SK-N-SH (cell line): Measurements from ENCODE around the gene RHBDL2. TPM values are rescaled to one million over a fixed set of nuclear protein-coding genes. Genes with fewer than 3 reads are reported as not detected.

Experiments
- CTCF ChIA-PET: fragments of 300-600, 350-600 bp; formaldehyde crosslinking; extraction: SDS; loops from one replicate; lab custom pipeline; 2021; lab: Yijun Ruan, JAX
- POLR2A ChIA-PET: fragments of 350-600 bp; sonication (Branson Sonifier 250); formaldehyde crosslinking; extraction: SDS; loops from one replicate; lab custom pipeline; 2020; ENCODE audit warnings: antibody characterized with exemption, inconsistent platforms; lab: Yijun Ruan, JAX
- DNase-seq: peaks from one replicate; pipeline ENCODE4 v3.0.0; 2012
- H2AFZ ChIP-seq: fragments of 200-600 bp; sonication (generic); 2 replicates; pipeline ENCODE4 v1.8.1; 2016; ENCODE audit warnings: antibody characterized with exemption, mild to moderate bottlenecking, low read depth
- H3F3A ChIP-seq: fragments of 200-600 bp; sonication (generic); replicated peaks from 2 replicates; pipeline ENCODE3; 2016; ENCODE audit warnings: antibody characterized with exemption, mild to moderate bottlenecking; ENCODE audit not compliant: insufficient read depth
- H3K27ac ChIP-seq, 2 experiments: fragments of 200-500 bp in 1 of 2; fragments of 200-600 bp in 1 of 2; sonication (Bioruptor generic) in 1 of 2; sonication (generic), shearing (Covaris generic) in 1 of 2; 2 replicates each; pipeline versions ENCODE4 v1.5.1 to v1.6.1; 2014 to 2016; ENCODE audit warnings: low read depth in 2 of 2, inconsistent platforms in 1 of 2, low read length in 1 of 2, mild to moderate bottlenecking in 1 of 2, mixed read lengths in 1 of 2
- H3K27me3 ChIP-seq: fragments of 200-600 bp; sonication (generic), shearing (Covaris generic); 2 replicates; pipeline ENCODE4 v1.6.1; 2016; ENCODE audit warnings: mixed run types; ENCODE audit not compliant: insufficient read depth
- H3K36me3 ChIP-seq, 2 experiments: fragments of 200-500 bp in 1 of 2; fragments of 200-600 bp in 1 of 2; sonication (Bioruptor generic) in 1 of 2; sonication (generic) in 1 of 2; replicated peaks in 1 of 2; 2 replicates each; pipeline versions ENCODE3 to v1.5.1; 2014 to 2016; ENCODE audit warnings: low read length in 1 of 2, mild to moderate bottlenecking in 1 of 2; ENCODE audit not compliant: insufficient read depth in 2 of 2, control insufficient read depth in 1 of 2
- H3K4me1 ChIP-seq, 2 experiments: fragments of 200-500 bp in 1 of 2; fragments of 200-600 bp in 1 of 2; sonication (Bioruptor generic) in 1 of 2; sonication (generic), shearing (Covaris generic) in 1 of 2; 2 replicates each; pipeline versions ENCODE4 v1.5.1 to v1.6.1; 2014 to 2016; ENCODE audit warnings: low read depth in 1 of 2, low read length in 1 of 2, mixed run types in 1 of 2; ENCODE audit not compliant: insufficient read depth in 2 of 2, control insufficient read depth in 1 of 2
- H3K4me2 ChIP-seq: fragments of 200-600 bp; sonication (generic), shearing (Covaris generic); 2 replicates; pipeline ENCODE4 v1.6.1; 2017; ENCODE audit warnings: mixed run types
- H3K4me3 ChIP-seq, 2 experiments: fragments of 200-500 bp in 1 of 2; fragments of 200-600 bp in 1 of 2; sonication (Bioruptor generic) in 1 of 2; sonication (generic), shearing (Covaris generic) in 1 of 2; 2 replicates each; pipeline versions ENCODE4 v1.5.1 to v1.8.1; 2014 to 2016; ENCODE audit warnings: low read depth in 2 of 2, inconsistent platforms in 1 of 2, low read length in 1 of 2, mild to moderate bottlenecking in 1 of 2, mixed read lengths in 1 of 2, moderate library complexity in 1 of 2
- H3K79me2 ChIP-seq: fragments of 200-600 bp; sonication (generic); 2 replicates; pipeline ENCODE4 v1.8.1; 2017; ENCODE audit warnings: mild to moderate bottlenecking; ENCODE audit not compliant: insufficient read depth
- H3K9ac ChIP-seq: fragments of 200-600 bp; sonication (generic); 2 replicates; pipeline ENCODE4 v1.6.1; 2017; ENCODE audit warnings: mixed run types
- H3K9me2 ChIP-seq: fragments of 200-600 bp; sonication (generic); 2 replicates; pipeline ENCODE4 v1.6.1; 2017; ENCODE audit warnings: mixed run types
- H3K9me3 ChIP-seq: fragments of 200-600 bp; sonication (generic); 2 replicates; pipeline ENCODE4 v1.6.1; 2017; ENCODE audit warnings: mixed run types, mild to moderate bottlenecking, moderate library complexity
- H4K20me1 ChIP-seq: fragments of 200-600 bp; sonication (generic); 2 replicates; pipeline ENCODE4 v1.6.1; 2017; ENCODE audit warnings: mild to moderate bottlenecking, mixed run types; ENCODE audit not compliant: insufficient read depth
- CTCF ChIP-seq: fragments of 200-600 bp; sonication (generic); IDR thresholded peaks from 2 replicates; pipeline ENCODE4 v1.6.1; 2017; ENCODE audit warnings: antibody characterized with exemption, mild to moderate bottlenecking, moderate library complexity
- ELF1 ChIP-seq: IDR thresholded peaks from 2 replicates; pipeline ENCODE4 v1.4.0; 2012
- EP300 ChIP-seq, 2 experiments: IDR thresholded peaks; 2 replicates each; pipeline versions ENCODE4 v1.4.0 to v1.6.1; 2012; ENCODE audit warnings: borderline replicate concordance in 1 of 2, low read depth in 1 of 2, low read length in 1 of 2
- FOSL2 ChIP-seq: IDR thresholded peaks from 2 replicates; pipeline ENCODE4 v1.4.0; 2012; ENCODE audit warnings: low read depth, mild to moderate bottlenecking, moderate library complexity, borderline replicate concordance
- GABPA ChIP-seq: IDR thresholded peaks from 2 replicates; pipeline ENCODE4 v1.4.0; 2012; ENCODE audit warnings: low read depth, mild to moderate bottlenecking
- IRF3 ChIP-seq: fragments of 150-350 bp; IDR thresholded peaks from 2 replicates; pipeline ENCODE4 v1.6.1; 2016; ENCODE audit warnings: mild to moderate bottlenecking, low read depth, low read length
- JUND ChIP-seq: IDR thresholded peaks from 2 replicates; pipeline ENCODE4 v1.4.0; 2012
- MEF2A ChIP-seq: IDR thresholded peaks from 2 replicates; pipeline ENCODE4 v1.4.0; 2012; ENCODE audit warnings: low read depth, borderline replicate concordance
- NFIC ChIP-seq: IDR thresholded peaks from 2 replicates; pipeline ENCODE4 v1.4.0; 2012; ENCODE audit warnings: borderline replicate concordance
- NRF1 ChIP-seq: IDR thresholded peaks from 2 replicates; pipeline ENCODE4 v1.6.1; 2012; ENCODE audit warnings: low read depth, mild to moderate bottlenecking, low read length
- POLR2AphosphoS5 ChIP-seq: IDR thresholded peaks from 2 replicates; pipeline ENCODE4 v1.6.1; 2012; ENCODE audit warnings: low read depth, low read length
- RAD21 ChIP-seq: IDR thresholded peaks from 2 replicates; pipeline ENCODE4 v1.6.1; 2012; ENCODE audit warnings: mild to moderate bottlenecking, low read length
- RCOR1 ChIP-seq: fragments of 150-350 bp; IDR thresholded peaks from 2 replicates; pipeline ENCODE4 v1.6.1; 2017; ENCODE audit warnings: antibody characterized with exemption, low read length
- RFX5 ChIP-seq: IDR thresholded peaks from 2 replicates; pipeline ENCODE4 v1.6.1; 2012; ENCODE audit warnings: mild to moderate bottlenecking, improper control_type of control experiment, low read length
- RXRA ChIP-seq: IDR thresholded peaks from 2 replicates; pipeline ENCODE4 v1.4.0; 2012; ENCODE audit warnings: low read depth, mild to moderate bottlenecking, borderline replicate concordance
- SMC3 ChIP-seq: IDR thresholded peaks from 2 replicates; pipeline ENCODE4 v1.6.1; 2012; ENCODE audit warnings: low read depth, low read length, improper control_type of control experiment
- TEAD4 ChIP-seq: IDR thresholded peaks from 2 replicates; pipeline ENCODE4 v1.4.0; 2012; ENCODE audit warnings: mild to moderate bottlenecking, borderline replicate concordance; ENCODE audit not compliant: insufficient read depth
- WGBS: methylation state at CpG from one replicate; pipeline ENCODE4 v1.1.6; 2017; ENCODE audit warnings: low lambda C conversion rate; 5-methylcytosine and 5-hydroxymethylcytosine counted together
- polyA plus RNA-seq, 3 experiments: library from polyadenylated mRNA; depleted of rRNA; stranded (reverse); fragments of >200 nt; gene quantifications; 2 replicates each; pipeline ENCODE4 v1.2.3, GENCODE V29; 2012
- TF ChIP-seq, protein P1 (sequence below): fragments of 150-350 bp; IDR thresholded peaks from 2 replicates; pipeline ENCODE4 v1.6.1; 2017; ENCODE audit warnings: antibody characterized with exemption, low read length, low read depth, borderline replicate concordance

The RHBDL2 gene
- polyA plus RNA-seq, 1 of the 3 experiments (the other 2 are of a cell fraction), result 0.07 TPM

- ChIA-PET POLR2A (no interaction called here), CTCF (interaction anchor here (2.5 kb wide), 1 partner anchor 10 kb away, joined by 7 read pairs; no protein-coding TSS in a partner anchor)
- no peaks in the 10 kb centered on the region for H3K27me3 ChIP-seq
- no peak overlapping the region for H3K9ac ChIP-seq
- no peak overlapping the region for H2AFZ ChIP-seq
- H3K9me2 ChIP-seq, result no peaks in the 10 kb centered on the region
- no peaks in the 10 kb centered on the region for H3K9me3 ChIP-seq
- no peaks in the 10 kb centered on the region for H4K20me1 ChIP-seq
- TF ChIP-seq NFIC, result no peak
- no peak for TF ChIP-seq RAD21
- no peak for TF ChIP-seq EP300 (IDR thresholded peaks at IDR 0.05; ENCODE audit: borderline replicate concordance in 1 of 2, low read depth in 1 of 2, low read length in 1 of 2)
- no peak for TF ChIP-seq SMC3
- TF ChIP-seq NRF1, result no peak
- H3K4me3 ChIP-seq, result no peak overlapping the region
- no peak overlapping the region for H3K27ac ChIP-seq
- no peaks in the 10 kb centered on the region for H3K79me2 ChIP-seq
- no peaks in the 10 kb centered on the region for H3F3A ChIP-seq
- no peak for DNase-seq
- whole genome bisulfite sequencing, result 85% methylated on average over 13 of the region's 13 CpGs
- no peaks in the 10 kb centered on the region for H3K36me3 ChIP-seq
- no peaks in the 10 kb centered on the region for H3K4me1 ChIP-seq
- no peak overlapping the region for H3K4me2 ChIP-seq
Measured at GRCh38 chr1:38908821-38909220, 32.8 kb downstream of the RHBDL2 start.

- H3K4me1 ChIP-seq, result no peaks in the 10 kb centered on the region
- H3K9me2 ChIP-seq, result no peaks in the 10 kb centered on the region
- no peak overlapping the region for H3K9ac ChIP-seq
- TF ChIP-seq RFX5, result no peak
- no peak for TF ChIP-seq CTCF
- no peak for TF ChIP-seq IRF3
- no peak for TF ChIP-seq MEF2A
- TF ChIP-seq GABPA, result no peak
- TF ChIP-seq RXRA, result no peak
- TF ChIP-seq RCOR1, result no peak
- TF ChIP-seq ELF1, result no peak
- no peak for TF ChIP-seq FOSL2
- TF ChIP-seq POLR2AphosphoS5, result no peak
- TF ChIP-seq JUND, result no peak
- TF ChIP-seq, protein P1, sequence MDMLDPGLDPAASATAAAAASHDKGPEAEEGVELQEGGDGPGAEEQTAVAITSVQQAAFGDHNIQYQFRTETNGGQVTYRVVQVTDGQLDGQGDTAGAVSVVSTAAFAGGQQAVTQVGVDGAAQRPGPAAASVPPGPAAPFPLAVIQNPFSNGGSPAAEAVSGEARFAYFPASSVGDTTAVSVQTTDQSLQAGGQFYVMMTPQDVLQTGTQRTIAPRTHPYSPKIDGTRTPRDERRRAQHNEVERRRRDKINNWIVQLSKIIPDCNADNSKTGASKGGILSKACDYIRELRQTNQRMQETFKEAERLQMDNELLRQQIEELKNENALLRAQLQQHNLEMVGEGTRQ, result no peak
- TF ChIP-seq TEAD4, result no peak
- no peaks in the 10 kb centered on the region for H3F3A ChIP-seq
- H3K4me2 ChIP-seq, result no peak overlapping the region
- no peaks in the 10 kb centered on the region for H3K27me3 ChIP-seq
- H2AFZ ChIP-seq, result no peak overlapping the region
- ChIA-PET POLR2A (no interaction called here), CTCF (no interaction called here)
- H3K4me3 ChIP-seq, result no peak overlapping the region
- WGBS, result 75% methylated on average over 2 of the region's 2 CpGs
- H4K20me1 ChIP-seq, result no peaks in the 10 kb centered on the region
- no peaks in the 10 kb centered on the region for H3K79me2 ChIP-seq
- no peaks in the 10 kb centered on the region for H3K36me3 ChIP-seq
- H3K27ac ChIP-seq, result no peak overlapping the region
- H3K9me3 ChIP-seq, result no peaks in the 10 kb centered on the region
- no peak for DNase-seq
Measured at GRCh38 chr1:38905985-38906384, 35.6 kb downstream of the RHBDL2 start.
